Activated T-helper 17 cell treated with anti-CD3 and anti-CD28 coated beads, Interleukin-2, amount 50 U/mL, for 72 hours (primary cell): ENCODE measurements around the gene ARHGEF38. TPM values are rescaled to one million over a fixed set of nuclear protein-coding genes. Genes with fewer than 3 reads are reported as not detected.

Experiments
- ATAC-seq: fragments of 150-1000 bp; cut with Tn5 transposase; replicated peaks from 2 replicates; pipeline ENCODE4 v1.10.0; 2021; ENCODE audit warnings: mild to moderate bottlenecking, moderate library complexity
- H3K27ac Mint-ChIP-seq: one replicate; pipeline ENCODE4 v1.8.0; 2022; ENCODE audit warnings: mixed read lengths
- H3K27me3 Mint-ChIP-seq: one replicate; pipeline ENCODE4 v1.8.0; 2022; ENCODE audit warnings: mixed read lengths
- H3K36me3 Mint-ChIP-seq: one replicate; pipeline ENCODE4 v1.8.0; 2022; ENCODE audit warnings: low read depth, mild to moderate bottlenecking, mixed read lengths
- H3K4me1 Mint-ChIP-seq: one replicate; pipeline ENCODE4 v1.8.0; 2022; ENCODE audit warnings: mixed read lengths
- H3K4me3 Mint-ChIP-seq: one replicate; pipeline ENCODE4 v1.8.0; 2022; ENCODE audit warnings: mild to moderate bottlenecking, mixed read lengths
- H3K9me3 Mint-ChIP-seq: one replicate; pipeline ENCODE4 v1.8.0; 2022; ENCODE audit warnings: mixed read lengths
- total RNA-seq, 2 donors: library from RNA; stranded (reverse); gene quantifications; one replicate each; pipeline ENCODE4 v1.2.3, GENCODE V29; 2022

The ARHGEF38 gene
- total RNA-seq, 2 donors from 2014 or later, result not detected

- Mint-ChIP-seq H3K36me3 (no peaks in the 10 kb centered on the region), H3K4me1 (peaks cover 3% of the 10 kb centered on the region), H3K4me3 (no peak overlapping the region), H3K9me3 (no peaks in the 10 kb centered on the region), H3K27me3 (peaks cover 15% of the 10 kb centered on the region), H3K27ac (no peak overlapping the region)
- no peak for ATAC-seq
Observed at GRCh38 chr4:105586638-105587328, 34.4 kb downstream of the ARHGEF38 start.

GRCh38 chr4:105587841-105588240, 35.4 kb downstream of the ARHGEF38 start:
- Mint-ChIP-seq H3K4me1 (peaks cover 3% of the 10 kb centered on the region), H3K36me3 (no peaks in the 10 kb centered on the region), H3K27ac (no peak overlapping the region), H3K4me3 (no peak overlapping the region), H3K9me3 (no peaks in the 10 kb centered on the region), H3K27me3 (peaks cover 25% of the 10 kb centered on the region)
- no peak for ATAC-seq

GRCh38 chr4:105588252-105588651, 35.8 kb downstream of the ARHGEF38 start:
- ATAC-seq, result no peak
- Mint-ChIP-seq H3K4me3 (no peak overlapping the region), H3K9me3 (no peaks in the 10 kb centered on the region), H3K27ac (no peak overlapping the region), H3K4me1 (peaks cover 3% of the 10 kb centered on the region), H3K36me3 (no peaks in the 10 kb centered on the region), H3K27me3 (peaks cover 25% of the 10 kb centered on the region)

- Mint-ChIP-seq H3K4me1 (peaks cover 13% of the 10 kb centered on the region), H3K9me3 (no peaks in the 10 kb centered on the region), H3K27me3 (peaks cover 34% of the 10 kb centered on the region), H3K4me3 (no peak overlapping the region), H3K27ac (no peak overlapping the region), H3K36me3 (no peaks in the 10 kb centered on the region)
- no peak for ATAC-seq
Observed at GRCh38 chr4:105591573-105591972, 39.2 kb downstream of the ARHGEF38 start.

GRCh38 chr4:105594099-105595010, 41.9 kb downstream of the ARHGEF38 start:
- ATAC-seq, result peak; percentile 91
- no peaks in the 10 kb centered on the region for H3K9me3 Mint-ChIP-seq
- H3K36me3 Mint-ChIP-seq, result no peaks in the 10 kb centered on the region
- peaks cover 27% of the 10 kb centered on the region for H3K27me3 Mint-ChIP-seq
- H3K27ac Mint-ChIP-seq, result peak overlapping the region; percentile 32
- no peak overlapping the region for H3K4me3 Mint-ChIP-seq
- peaks cover 10% of the 10 kb centered on the region for H3K4me1 Mint-ChIP-seq

GRCh38 chr4:105596684-105597083, 44.3 kb downstream of the ARHGEF38 start:
- Mint-ChIP-seq H3K27ac (no peak overlapping the region), H3K27me3 (peaks cover 27% of the 10 kb centered on the region), H3K36me3 (no peaks in the 10 kb centered on the region), H3K9me3 (no peaks in the 10 kb centered on the region), H3K4me1 (peaks cover 10% of the 10 kb centered on the region), H3K4me3 (no peak overlapping the region)
- ATAC-seq, result no peak

- Mint-ChIP-seq H3K9me3 (no peaks in the 10 kb centered on the region), H3K4me3 (no peak overlapping the region), H3K36me3 (no peaks in the 10 kb centered on the region), H3K4me1 (peaks cover 10% of the 10 kb centered on the region), H3K27me3 (peaks cover 16% of the 10 kb centered on the region), H3K27ac (no peak overlapping the region)
- no peak for ATAC-seq
Observed at GRCh38 chr4:105598052-105598451, 45.6 kb downstream of the ARHGEF38 start.

- no peak overlapping the region for H3K4me3 Mint-ChIP-seq
- no peak overlapping the region for H3K27ac Mint-ChIP-seq
- H3K9me3 Mint-ChIP-seq, result no peaks in the 10 kb centered on the region
- no peaks in the 10 kb centered on the region for H3K36me3 Mint-ChIP-seq
- H3K4me1 Mint-ChIP-seq, result peaks cover 10% of the 10 kb centered on the region
- ATAC-seq, result no peak
- peaks cover 18% of the 10 kb centered on the region for H3K27me3 Mint-ChIP-seq
Observed at GRCh38 chr4:105598787-105599186, 46.4 kb downstream of the ARHGEF38 start.

- H3K4me1 Mint-ChIP-seq, result peaks cover 3% of the 10 kb centered on the region
- H3K27me3 Mint-ChIP-seq, result peaks cover 14% of the 10 kb centered on the region
- no peaks in the 10 kb centered on the region for H3K9me3 Mint-ChIP-seq
- H3K27ac Mint-ChIP-seq, result no peak overlapping the region
- no peaks in the 10 kb centered on the region for H3K36me3 Mint-ChIP-seq
- no peak overlapping the region for H3K4me3 Mint-ChIP-seq
- no peak for ATAC-seq
Observed at GRCh38 chr4:105599482-105599881, 47.1 kb downstream of the ARHGEF38 start.

- Mint-ChIP-seq H3K36me3 (no peaks in the 10 kb centered on the region), H3K9me3 (no peaks in the 10 kb centered on the region), H3K4me1 (no peaks in the 10 kb centered on the region), H3K27ac (no peak overlapping the region), H3K27me3 (peaks cover 11% of the 10 kb centered on the region), H3K4me3 (no peak overlapping the region)
- ATAC-seq, result no peak
Observed at GRCh38 chr4:105599932-105600655, 47.7 kb downstream of the ARHGEF38 start.

- Mint-ChIP-seq H3K4me1 (no peaks in the 10 kb centered on the region), H3K4me3 (no peak overlapping the region), H3K27me3 (peaks cover 11% of the 10 kb centered on the region), H3K9me3 (no peaks in the 10 kb centered on the region), H3K36me3 (no peaks in the 10 kb centered on the region), H3K27ac (no peak overlapping the region)
- no peak for ATAC-seq
Observed at GRCh38 chr4:105600951-105601350, 48.5 kb downstream of the ARHGEF38 start.

- no peak for ATAC-seq
- Mint-ChIP-seq H3K9me3 (no peaks in the 10 kb centered on the region), H3K4me3 (no peak overlapping the region), H3K4me1 (no peaks in the 10 kb centered on the region), H3K36me3 (no peaks in the 10 kb centered on the region), H3K27ac (no peak overlapping the region), H3K27me3 (peaks cover 11% of the 10 kb centered on the region)
Observed at GRCh38 chr4:105601406-105601805, 49.0 kb downstream of the ARHGEF38 start.

GRCh38 chr4:105603158-105603557, 50.7 kb downstream of the ARHGEF38 start:
- Mint-ChIP-seq H3K9me3 (no peaks in the 10 kb centered on the region), H3K36me3 (no peaks in the 10 kb centered on the region), H3K27ac (no peak overlapping the region), H3K4me1 (no peaks in the 10 kb centered on the region), H3K4me3 (no peak overlapping the region), H3K27me3 (peaks cover 6% of the 10 kb centered on the region)
- no peak for ATAC-seq

GRCh38 chr4:105605493-105605892, 53.1 kb downstream of the ARHGEF38 start:
- ATAC-seq, result no peak
- Mint-ChIP-seq H3K4me1 (no peaks in the 10 kb centered on the region), H3K4me3 (no peak overlapping the region), H3K27me3 (peaks cover 6% of the 10 kb centered on the region), H3K27ac (no peak overlapping the region), H3K9me3 (no peaks in the 10 kb centered on the region), H3K36me3 (no peaks in the 10 kb centered on the region)
